GM21447 (cell line): ENCODE measurements around the gene PDE4D.
A peak's percentile ranks its signal among the peaks of the same experiment; 100 is the strongest.

Experiments used
- ATAC-seq: cut with Tn5 transposase; IDR thresholded peaks from one replicate; pipeline ENCODE4 v1.9.1; 2021; ENCODE audit not compliant: unreplicated experiment

PDE4D gene

DNA sequence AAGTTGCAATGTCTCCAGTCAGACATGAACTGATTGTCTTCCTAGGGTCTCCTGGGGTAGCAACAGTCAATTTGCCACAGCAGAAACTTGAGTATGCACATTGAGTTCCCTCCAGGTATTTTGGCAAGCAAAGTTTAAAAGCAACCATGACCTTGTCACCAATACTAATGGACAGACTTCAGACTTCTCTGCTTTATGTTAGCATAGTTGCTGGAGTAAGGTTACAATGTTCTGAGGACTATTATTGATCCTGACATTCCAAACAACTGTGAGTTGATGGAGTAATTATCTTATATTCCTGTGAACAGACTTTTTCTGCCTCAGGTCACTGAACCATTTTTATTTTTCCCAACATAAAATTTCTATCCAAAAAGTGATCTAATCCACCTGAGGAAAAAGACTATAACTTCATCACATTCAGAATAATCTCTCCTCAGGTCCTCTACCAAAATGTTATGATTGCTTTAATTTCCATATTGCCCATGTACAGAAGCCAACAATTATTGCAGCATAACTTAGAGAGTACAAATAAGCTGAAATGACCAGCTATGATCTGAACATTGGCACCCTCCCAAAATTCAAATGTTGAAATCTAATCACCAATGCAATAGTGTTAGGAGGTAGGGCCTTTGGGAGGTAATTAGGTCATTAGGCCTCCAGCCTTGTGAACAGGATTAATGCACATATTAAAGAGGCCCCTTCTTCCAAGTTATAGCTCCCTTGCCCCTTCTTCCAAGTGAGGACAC, 228.3 kb downstream of the PDE4D start:
- ATAC-seq = no peak

- peak; percentile 60 for ATAC-seq
Measured at GRCh38 chr5:59661954-59662615, 231.4 kb downstream of the PDE4D start.

- no peak for ATAC-seq
Measured at GRCh38 chr5:59661311-59661710, 232.2 kb downstream of the PDE4D start.

DNA sequence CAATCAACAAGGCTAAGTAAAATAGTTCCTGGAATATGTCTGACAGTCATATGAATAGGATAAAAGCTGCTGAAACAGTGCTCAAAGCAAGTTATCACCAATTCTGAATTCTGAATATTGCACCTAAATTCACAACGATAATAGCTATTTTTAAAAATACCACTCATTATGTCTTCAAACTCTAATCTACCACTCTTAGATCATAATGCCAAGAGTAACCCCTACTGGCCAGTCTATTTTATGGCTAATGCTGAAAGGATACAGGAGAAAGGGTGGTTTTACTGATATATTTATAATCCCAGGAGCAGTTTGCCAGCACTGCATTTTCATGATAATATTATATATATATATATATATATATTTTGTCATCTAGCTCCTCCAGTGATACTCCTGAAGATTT, 232.8 kb downstream of the PDE4D start:
- ATAC-seq = peak; percentile 45

- ATAC-seq = no peak
Measured at GRCh38 chr5:59656351-59657254, 236.9 kb downstream of the PDE4D start.

GRCh38 chr5:59655693-59656309, 237.7 kb downstream of the PDE4D start:
- ATAC-seq = no peak

- ATAC-seq = no peak
Measured at GRCh38 chr5:59654691-59655090, 238.8 kb downstream of the PDE4D start.

GRCh38 chr5:59652449-59652848, 241.1 kb downstream of the PDE4D start:
- ATAC-seq = no peak

DNA sequence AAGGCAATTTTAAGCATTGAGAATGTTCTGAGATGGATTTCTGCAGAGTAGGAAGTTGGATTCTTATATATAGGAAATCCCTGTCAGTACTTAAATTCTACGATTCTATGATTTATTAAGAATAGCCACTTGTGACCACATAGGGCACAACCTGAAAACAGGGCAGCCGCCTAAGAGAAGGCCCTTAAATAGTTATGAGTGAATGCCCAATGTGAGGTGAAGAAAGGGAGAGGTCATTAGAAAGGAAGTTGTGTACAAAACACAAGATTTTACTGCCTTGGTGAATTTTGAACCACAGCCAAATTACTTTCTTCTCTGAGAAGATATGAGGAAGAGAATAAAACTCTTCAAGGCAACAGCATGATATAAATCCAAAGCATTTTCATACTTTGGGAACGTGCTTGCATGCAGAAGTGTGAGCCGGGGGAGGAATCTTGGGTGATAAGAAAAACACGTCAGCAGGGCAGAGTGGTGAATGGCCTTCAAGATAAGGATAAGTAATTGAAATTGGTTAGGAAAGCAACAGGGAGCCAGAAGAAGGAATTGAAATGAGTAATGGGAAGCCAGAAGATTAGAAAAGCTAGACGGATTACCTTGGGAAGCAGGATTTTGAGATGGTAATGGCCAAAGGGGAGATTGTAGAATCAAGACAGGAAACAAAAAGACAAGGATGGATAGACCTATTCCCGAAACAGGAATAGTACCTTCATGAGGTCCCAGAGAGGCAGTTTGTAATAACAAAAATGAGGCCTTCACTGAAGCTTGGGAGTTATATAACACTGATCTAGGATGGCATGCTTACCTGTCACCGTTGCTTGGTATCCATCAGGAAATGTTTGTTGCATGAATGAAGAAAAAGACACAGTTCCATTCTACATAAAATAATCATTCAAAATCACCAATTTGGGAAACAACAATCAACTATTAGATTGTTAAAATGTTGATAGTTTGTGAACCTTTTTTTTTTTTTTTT, 244.3 kb downstream of the PDE4D start:
- ATAC-seq = no peak

- ATAC-seq = no peak
Measured at GRCh38 chr5:59648038-59648831, 245.3 kb downstream of the PDE4D start.

- no peak for ATAC-seq
Measured at GRCh38 chr5:59645380-59645779, 248.1 kb downstream of the PDE4D start.

DNA sequence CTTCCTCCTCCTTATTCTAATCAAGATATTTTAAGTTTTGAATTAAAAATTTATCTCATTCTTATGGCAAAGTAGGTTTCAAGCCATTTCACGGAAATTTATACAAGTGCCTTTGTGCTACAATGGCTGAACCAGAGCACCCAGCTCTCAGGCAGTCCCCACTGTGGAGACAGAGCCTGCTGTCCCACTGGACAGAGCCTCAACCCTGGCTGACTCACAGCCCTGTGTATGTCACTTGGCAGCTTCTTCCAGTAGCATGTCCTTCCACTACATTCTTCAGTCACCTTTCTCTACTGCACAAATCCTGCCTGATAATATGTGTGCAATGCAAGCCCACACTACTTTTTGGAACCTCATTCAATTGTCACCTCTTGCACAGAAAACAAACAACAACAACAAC, 253.1 kb downstream of the PDE4D start:
- no peak for ATAC-seq

DNA sequence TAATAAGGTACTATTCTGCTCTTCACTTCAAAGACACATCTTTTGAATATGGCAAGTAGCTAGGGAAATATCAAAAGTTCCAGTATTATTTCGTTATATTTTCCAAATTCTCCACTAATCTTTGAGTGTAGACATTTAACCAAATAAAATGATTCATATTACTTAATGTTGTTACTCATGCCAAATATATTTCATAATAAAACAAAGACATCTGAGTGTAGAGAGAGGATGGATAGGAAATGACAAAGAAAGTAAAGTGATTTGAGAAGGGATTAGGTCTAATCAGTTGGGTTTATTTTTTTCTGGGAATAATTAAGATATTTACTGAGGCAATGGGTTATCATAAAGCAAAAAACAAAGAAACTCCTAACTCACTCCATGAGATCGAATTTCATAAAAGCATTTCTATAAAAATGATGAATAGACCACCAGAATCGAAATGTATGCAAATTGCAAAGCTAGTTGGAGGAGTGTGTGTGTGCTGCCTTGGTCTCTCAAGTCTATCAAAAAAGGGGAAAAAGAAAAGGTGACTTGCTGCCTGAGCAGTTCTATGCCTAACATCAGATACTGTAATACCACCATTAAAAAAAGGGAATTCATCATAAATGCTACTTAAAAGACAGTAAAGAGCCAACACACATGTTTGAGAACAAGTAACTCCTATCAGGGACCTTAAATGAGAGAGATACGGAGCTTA, 255.5 kb downstream of the PDE4D start:
- ATAC-seq = no peak

- no peak for ATAC-seq
Measured at GRCh38 chr5:59629561-59629960, 264.0 kb downstream of the PDE4D start.

DNA sequence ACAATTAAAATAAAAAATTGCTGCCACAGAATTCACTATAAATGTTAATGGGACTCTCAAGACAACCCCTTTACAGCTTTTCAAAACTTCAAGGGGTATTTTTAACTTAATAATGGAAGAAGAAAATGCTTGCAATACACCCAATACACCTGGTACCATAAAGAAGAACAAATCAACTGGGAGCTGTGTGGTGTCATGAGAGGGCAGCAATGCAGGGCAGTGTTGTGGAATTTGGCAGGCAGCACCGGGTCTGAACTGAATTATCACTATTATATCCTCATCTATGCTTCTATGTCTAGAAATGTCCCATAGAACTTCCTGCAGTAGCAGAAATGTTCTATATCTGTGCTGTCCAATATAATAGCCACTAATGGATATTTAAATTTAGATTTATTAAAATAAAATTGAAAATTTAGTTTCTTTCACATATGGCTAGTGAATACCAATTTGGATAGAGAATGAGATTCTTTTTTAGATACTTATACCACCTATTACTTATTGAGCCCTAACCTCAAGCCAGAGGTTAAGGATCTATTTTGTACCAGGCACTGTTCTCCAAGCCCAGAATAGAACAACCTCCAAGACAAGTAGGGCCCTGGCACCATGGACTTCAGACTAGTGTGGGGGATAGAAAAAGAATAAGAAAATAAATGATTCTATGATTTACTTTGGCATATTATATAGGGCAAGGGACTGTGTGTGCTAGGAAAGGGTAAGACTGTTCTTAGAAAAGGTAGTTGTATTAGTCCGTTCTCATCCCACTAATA, 265.3 kb downstream of the PDE4D start:
- ATAC-seq = no peak

GRCh38 chr5:59624898-59625297, 268.6 kb downstream of the PDE4D start:
- ATAC-seq = no peak

DNA sequence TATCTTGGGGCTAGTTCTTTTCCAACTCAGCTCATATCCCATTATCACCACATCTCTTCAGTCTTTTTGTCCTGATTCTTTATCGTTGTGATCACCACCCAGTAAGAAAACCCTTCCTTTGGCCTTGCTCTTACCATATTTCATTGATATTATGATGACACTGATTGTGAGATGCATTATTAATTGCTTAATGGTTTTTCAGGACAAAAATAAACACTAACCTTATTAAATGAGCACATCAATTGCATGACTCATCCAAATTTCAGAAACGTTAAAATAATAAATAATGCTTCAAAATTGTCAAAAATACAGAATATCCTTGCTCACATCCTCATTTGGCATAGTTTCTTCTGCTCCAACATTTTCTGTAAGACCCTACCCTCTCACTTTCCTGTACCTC, 270.7 kb downstream of the PDE4D start:
- no peak for ATAC-seq

DNA sequence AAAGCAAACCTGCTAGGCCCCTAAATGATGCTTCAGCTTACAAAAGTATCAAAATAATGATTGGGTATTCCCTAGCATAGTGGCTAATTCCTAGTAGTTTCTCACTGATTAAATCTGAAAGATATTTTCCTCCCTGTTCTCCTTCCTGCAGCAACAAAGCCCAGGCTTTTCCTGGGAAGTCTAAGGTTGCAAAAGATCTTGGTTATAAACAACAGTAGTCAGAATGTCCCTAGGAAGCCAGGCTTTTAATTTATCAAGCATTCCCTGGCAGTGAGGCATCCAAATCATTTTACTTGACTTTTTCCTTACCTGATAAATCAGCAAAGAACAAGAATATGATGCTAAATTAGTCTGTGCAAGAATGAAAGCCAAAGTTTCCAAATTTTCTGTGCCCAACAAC, 272.0 kb downstream of the PDE4D start:
- ATAC-seq = no peak
